A673 (cell line): ENCODE data around the gene IMP4.

Experiments used
- EZH2 ChIP-seq: fragments of 200-600 bp; sonication (generic); IDR thresholded peaks from 2 replicates; pipeline ENCODE4 v1.6.1; 2017; ENCODE audit warnings: borderline replicate concordance, low read depth, mild to moderate bottlenecking, mixed read lengths, antibody characterized with exemption, low read length; ENCODE audit not compliant: poor library complexity, severe bottlenecking
- TF ChIP-seq, protein P1 (sequence below): fragments of 300-800, 200-600 bp; sonication (generic); conservative IDR thresholded peaks from 2 replicates; pipeline ENCODE4 v1.5.1; 2017; ENCODE audit warnings: low read depth, mild to moderate bottlenecking, antibody characterized with exemption, low read length, moderate library complexity, mixed read lengths

DNA sequence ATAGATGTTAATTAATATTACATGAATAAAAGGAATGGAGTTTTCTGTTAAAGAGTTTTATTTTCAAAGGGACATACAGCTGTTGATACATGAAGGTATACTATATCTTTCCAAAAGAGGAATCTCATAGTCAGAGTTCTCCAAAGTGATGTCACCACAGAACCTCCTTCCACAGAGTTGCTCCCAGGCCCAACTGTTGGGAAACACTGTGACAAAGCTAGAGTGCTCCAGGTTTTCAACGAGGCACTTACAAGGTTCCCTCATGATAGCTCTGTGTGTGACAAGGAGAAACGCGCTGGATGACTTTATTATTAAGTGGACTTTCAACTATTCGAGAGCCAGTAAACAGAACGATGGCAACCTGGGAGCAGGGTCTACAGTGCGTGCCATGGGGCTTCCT is 46.7 kb downstream of the IMP4 start:
- TF ChIP-seq, protein P1, sequence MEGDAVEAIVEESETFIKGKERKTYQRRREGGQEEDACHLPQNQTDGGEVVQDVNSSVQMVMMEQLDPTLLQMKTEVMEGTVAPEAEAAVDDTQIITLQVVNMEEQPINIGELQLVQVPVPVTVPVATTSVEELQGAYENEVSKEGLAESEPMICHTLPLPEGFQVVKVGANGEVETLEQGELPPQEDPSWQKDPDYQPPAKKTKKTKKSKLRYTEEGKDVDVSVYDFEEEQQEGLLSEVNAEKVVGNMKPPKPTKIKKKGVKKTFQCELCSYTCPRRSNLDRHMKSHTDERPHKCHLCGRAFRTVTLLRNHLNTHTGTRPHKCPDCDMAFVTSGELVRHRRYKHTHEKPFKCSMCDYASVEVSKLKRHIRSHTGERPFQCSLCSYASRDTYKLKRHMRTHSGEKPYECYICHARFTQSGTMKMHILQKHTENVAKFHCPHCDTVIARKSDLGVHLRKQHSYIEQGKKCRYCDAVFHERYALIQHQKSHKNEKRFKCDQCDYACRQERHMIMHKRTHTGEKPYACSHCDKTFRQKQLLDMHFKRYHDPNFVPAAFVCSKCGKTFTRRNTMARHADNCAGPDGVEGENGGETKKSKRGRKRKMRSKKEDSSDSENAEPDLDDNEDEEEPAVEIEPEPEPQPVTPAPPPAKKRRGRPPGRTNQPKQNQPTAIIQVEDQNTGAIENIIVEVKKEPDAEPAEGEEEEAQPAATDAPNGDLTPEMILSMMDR = no peak
- no peak for TF ChIP-seq EZH2
